GM20431 (cell line): ENCODE measurements around the gene ZNF638.
"Not testable (repeated sequence)": the region's sequence is repeated elsewhere in the genome, so short reads cannot be mapped to it uniquely, and the experiment has no call there.

Experiments
- in situ Hi-C: fragments of 300-500 bp; cut with MseI, MboI; formaldehyde crosslinking; loops from one replicate; pipeline ENCODE4 v1.15.0; 2020; ENCODE audit warnings: low sequenced_read_pairs; ENCODE audit not compliant: unreplicated experiment

ZNF638 gene

GRCh38 chr2:71330585-71331330 lies 824 bp upstream of the ZNF638 start:
- in situ Hi-C loops, result no loop called here

- in situ Hi-C loops, result not testable (repeated sequence)
Measured at GRCh38 chr2:71331331-71331580, 326 bp upstream of the ZNF638 start.

- in situ Hi-C loops, result no loop called here
Measured at GRCh38 chr2:71332435-71332796, 834 bp downstream of the ZNF638 start.

GRCh38 chr2:71333619-71334018 lies 2.0 kb downstream of the ZNF638 start:
- in situ Hi-C loops, result no loop called here

- in situ Hi-C loops, result no loop called here
Measured at GRCh38 chr2:71336384-71336783, 4.8 kb downstream of the ZNF638 start.

GRCh38 chr2:71336802-71337201 lies 5.2 kb downstream of the ZNF638 start:
- in situ Hi-C loops, result no loop called here

GRCh38 chr2:71337776-71338175 lies 6.2 kb downstream of the ZNF638 start:
- in situ Hi-C loops, result no loop called here

- in situ Hi-C loops, result no loop called here
Measured at GRCh38 chr2:71339685-71340084, 8.1 kb downstream of the ZNF638 start.

GRCh38 chr2:71340176-71340575 lies 8.6 kb downstream of the ZNF638 start:
- in situ Hi-C loops, result no loop called here

GRCh38 chr2:71341645-71342044 lies 10.1 kb downstream of the ZNF638 start:
- in situ Hi-C loops, result no loop called here

GRCh38 chr2:71346065-71346464 lies 14.5 kb downstream of the ZNF638 start:
- in situ Hi-C loops, result no loop called here

- in situ Hi-C loops, result no loop called here
Measured at GRCh38 chr2:71347517-71347916, 15.9 kb downstream of the ZNF638 start.

GRCh38 chr2:71348302-71348701 lies 16.7 kb downstream of the ZNF638 start:
- in situ Hi-C loops, result no loop called here

GRCh38 chr2:71353248-71353647 lies 21.7 kb downstream of the ZNF638 start:
- in situ Hi-C loops, result no loop called here

- in situ Hi-C loops, result no loop called here
Measured at GRCh38 chr2:71358931-71359671, 27.5 kb downstream of the ZNF638 start.

GRCh38 chr2:71360434-71360975 lies 28.9 kb downstream of the ZNF638 start:
- in situ Hi-C loops, result no loop called here

- in situ Hi-C loops, result no loop called here
Measured at GRCh38 chr2:71361631-71362030, 30.0 kb downstream of the ZNF638 start.

GRCh38 chr2:71362447-71362846 lies 30.9 kb downstream of the ZNF638 start:
- in situ Hi-C loops, result no loop called here

GRCh38 chr2:71370015-71370414 lies 38.4 kb downstream of the ZNF638 start:
- in situ Hi-C loops, result no loop called here

- in situ Hi-C loops, result no loop called here
Measured at GRCh38 chr2:71372042-71372441, 40.5 kb downstream of the ZNF638 start.

- in situ Hi-C loops, result no loop called here
Measured at GRCh38 chr2:71379086-71379485, 47.5 kb downstream of the ZNF638 start.

GRCh38 chr2:71380665-71381064 lies 49.1 kb downstream of the ZNF638 start:
- in situ Hi-C loops, result no loop called here
